Bronchial epithelial cell (primary cell): ENCODE data around the gene UMODL1. TPM values are rescaled to one million over a fixed set of nuclear protein-coding genes. Genes with fewer than 3 reads are reported as not detected.
A peak's percentile ranks its signal among the peaks of the same experiment; 100 is the strongest.

ENCODE experiments used
- DNase-seq: peaks from one replicate; pipeline ENCODE4 v3.0.0-alpha.2; 2010; ENCODE audit warnings: low read depth
- FAIRE-seq: peaks from 2 replicates; lab custom pipeline; 2011; peaks lifted over from hg19 to GRCh38; lab: Jason Lieb, UNC
- H3K27me3 ChIP-seq: 2 replicates; pipeline ENCODE4 v1.5.1; 2011; ENCODE audit warnings: low read length; ENCODE audit not compliant: control insufficient read depth, insufficient read depth
- H3K36me3 ChIP-seq: 2 replicates; pipeline ENCODE4 v1.5.1; 2011; ENCODE audit warnings: low read length; ENCODE audit not compliant: control insufficient read depth, insufficient read depth
- H3K4me3 ChIP-seq: 2 replicates; pipeline ENCODE4 v1.5.1; 2011; ENCODE audit warnings: mild to moderate bottlenecking, low read depth, low read length, control low read depth
- CTCF ChIP-seq: IDR thresholded peaks from 2 replicates; pipeline ENCODE4 v1.5.1; 2011; ENCODE audit warnings: mild to moderate bottlenecking, moderate library complexity, low read length, control low read depth, inconsistent platforms; ENCODE audit not compliant: insufficient read depth, severe bottlenecking
- total RNA-seq: library from RNA; depleted of rRNA; stranded (reverse); fragments of >200 nt; gene quantifications from 2 replicates; pipeline ENCODE4 v1.2.1, GENCODE V29; 2014

UMODL1 gene
- total RNA-seq, 1 donor from 2014 or later = not detected

GRCh38 chr21:42079008-42079938 lies 8.2 kb downstream of the UMODL1 start:
- no peaks in the 10 kb centered on the region for H3K36me3 ChIP-seq
- DNase-seq (peak; percentile 67), FAIRE-seq (no peak)
- H3K4me3 ChIP-seq = no peak overlapping the region
- peaks cover 2% of the 10 kb centered on the region for H3K27me3 ChIP-seq
- TF ChIP-seq CTCF = no peak

- FAIRE-seq (no peak), DNase-seq (no peak)
- TF ChIP-seq CTCF = no peak
- no peaks in the 10 kb centered on the region for H3K36me3 ChIP-seq
- H3K4me3 ChIP-seq = no peak overlapping the region
- H3K27me3 ChIP-seq = peaks cover 2% of the 10 kb centered on the region
These were observed 9.0 kb downstream of the UMODL1 start for GRCh38 chr21:42079939-42080787.

GRCh38 chr21:42080788-42081083 lies 9.6 kb downstream of the UMODL1 start:
- DNase-seq (peak; percentile 72), FAIRE-seq (peak; percentile 97)
- Histone ChIP-seq H3K4me3 (no peak overlapping the region), H3K27me3 (peaks cover 2% of the 10 kb centered on the region), H3K36me3 (no peaks in the 10 kb centered on the region)
- no peak for TF ChIP-seq CTCF

- DNase-seq (peak; percentile 37), FAIRE-seq (no peak)
These were observed 10.0 kb downstream of the UMODL1 start for GRCh38 chr21:42081138-42081537.

GRCh38 chr21:42081931-42082381 lies 10.8 kb downstream of the UMODL1 start:
- Histone ChIP-seq H3K27me3 (peaks cover 2% of the 10 kb centered on the region), H3K4me3 (no peak overlapping the region), H3K36me3 (no peaks in the 10 kb centered on the region)
- no peak for DNase-seq
- FAIRE-seq = no peak
- no peak for TF ChIP-seq CTCF

More at GRCh38 chr21:42081138-42081537, 10.0 kb downstream of the UMODL1 start:
- Histone ChIP-seq H3K36me3 (no peaks in the 10 kb centered on the region), H3K4me3 (no peak overlapping the region), H3K27me3 (peaks cover 2% of the 10 kb centered on the region)
- TF ChIP-seq CTCF = no peak
